WTC11 (cell line): ENCODE measurements around the gene IRF1. TPM values are rescaled to one million over a fixed set of nuclear protein-coding genes. Genes with fewer than 3 reads are reported as not detected.

Experiments
- ATAC-seq: fragments of 200-7000 bp; cut with Tn5 transposase; 2 replicates; pipeline ENCODE4 v1.10.0; 2021; ENCODE audit warnings: mild to moderate bottlenecking, moderate library complexity
- CTCF ChIA-PET: fragments of 300-600 bp; sonication (Branson Sonifier 250); formaldehyde crosslinking; loops from one replicate; lab custom pipeline; 2021; ENCODE audit warnings: antibody characterized with exemption; lab: Charles Lee
- POLR2A ChIA-PET: fragments of 350-600 bp; sonication (Branson Sonifier 250); formaldehyde crosslinking; loops from one replicate; lab custom pipeline; 2021; ENCODE audit warnings: antibody characterized with exemption; lab: Charles Lee
- DNase-seq: peaks from one replicate; pipeline ENCODE4 v3.0.0; 2021; ENCODE audit warnings: low spot score
- H3K27ac Mint-ChIP-seq: 2 replicates; pipeline ENCODE4 v1.8.0; 2021; ENCODE audit warnings: mixed read lengths
- H3K27me3 Mint-ChIP-seq: 2 replicates; pipeline ENCODE4 v1.8.0; 2021; ENCODE audit warnings: low read depth, mild to moderate bottlenecking, moderate library complexity, mixed read lengths
- H3K36me3 Mint-ChIP-seq: 2 replicates; pipeline ENCODE4 v1.8.0; 2021; ENCODE audit warnings: mixed read lengths
- H3K4me1 Mint-ChIP-seq: 2 replicates; pipeline ENCODE4 v1.8.0; 2022; ENCODE audit warnings: mixed read lengths
- H3K4me3 Mint-ChIP-seq: 2 replicates; pipeline ENCODE4 v1.8.0; 2021; ENCODE audit warnings: mild to moderate bottlenecking, moderate library complexity, mixed read lengths
- H3K9me3 Mint-ChIP-seq: 2 replicates; pipeline ENCODE4 v1.8.0; 2021; ENCODE audit warnings: mixed read lengths
- CREB1 ChIP-seq: sonication (generic); formaldehyde crosslinking; IDR thresholded peaks from 2 replicates; pipeline ENCODE4 v1.8.0; 2023; ENCODE audit warnings: mild to moderate bottlenecking, missing genetic modification reagents
- GABPB1 ChIP-seq: sonication (generic); formaldehyde crosslinking; IDR thresholded peaks from 2 replicates; pipeline ENCODE4 v1.8.1; 2023; ENCODE audit warnings: mild to moderate bottlenecking, missing genetic modification reagents
- GRHL2 ChIP-seq: fragments of 250-450 bp; sonication (Bioruptor Pico); IDR thresholded peaks from 2 replicates; pipeline ENCODE4 v1.8.0; 2022; ENCODE audit warnings: mild to moderate bottlenecking, moderate library complexity; ENCODE audit not compliant: insufficient replicate concordance, severe bottlenecking
- JAZF1 ChIP-seq: fragments of 250-450 bp; sonication (Bioruptor Pico); IDR thresholded peaks from 2 replicates; pipeline ENCODE4 v1.9.0; 2021; ENCODE audit warnings: moderate library complexity, mild to moderate bottlenecking, inconsistent platforms
- NFATC4 ChIP-seq: fragments of 250-450 bp; sonication (Bioruptor Pico); IDR thresholded peaks from 2 replicates; pipeline ENCODE4 v1.9.0; 2021; ENCODE audit warnings: mild to moderate bottlenecking
- NFYB ChIP-seq: sonication (generic); formaldehyde crosslinking; conservative IDR thresholded peaks from 2 replicates; pipeline ENCODE4 v1.8.0; 2022; ENCODE audit warnings: low read depth, missing genetic modification reagents
- RORB ChIP-seq: fragments of 250-450 bp; sonication (Bioruptor Pico); IDR thresholded peaks from 2 replicates; pipeline ENCODE4 v1.9.0; 2021; ENCODE audit warnings: mild to moderate bottlenecking
- SMAD3 ChIP-seq: sonication (generic); formaldehyde crosslinking; IDR thresholded peaks from 2 replicates; pipeline ENCODE4 v1.8.0; 2022; ENCODE audit warnings: missing genetic modification reagents, mild to moderate bottlenecking, borderline replicate concordance
- TP53 ChIP-seq: sonication (generic); formaldehyde crosslinking; IDR thresholded peaks from 2 replicates; pipeline ENCODE4 v1.8.1; 2023; ENCODE audit warnings: mild to moderate bottlenecking, missing genetic modification reagents
- ZNF121 ChIP-seq: sonication (generic); formaldehyde crosslinking; IDR thresholded peaks from 2 replicates; pipeline ENCODE4 v1.8.0; 2023; ENCODE audit warnings: missing genetic modification reagents
- ZNF138 ChIP-seq: sonication (generic); formaldehyde crosslinking; conservative IDR thresholded peaks from 2 replicates; pipeline ENCODE4 v1.8.1; 2022; ENCODE audit warnings: mild to moderate bottlenecking, moderate library complexity, missing genetic modification reagents
- ZNF219 ChIP-seq: sonication (generic); formaldehyde crosslinking; IDR thresholded peaks from 2 replicates; pipeline ENCODE4 v1.8.0; 2023; ENCODE audit warnings: missing genetic modification reagents, mild to moderate bottlenecking, borderline replicate concordance
- ZNF416 ChIP-seq: fragments of 250-450 bp; sonication (Bioruptor Pico); IDR thresholded peaks from 2 replicates; pipeline ENCODE4 v1.9.0; 2021; ENCODE audit warnings: mild to moderate bottlenecking, inconsistent platforms
- ZNF423 ChIP-seq: fragments of 250-450 bp; sonication (Bioruptor Pico); IDR thresholded peaks from 2 replicates; pipeline ENCODE4 v2.1.2; 2022; ENCODE audit warnings: mild to moderate bottlenecking, moderate library complexity
- total RNA-seq: library from RNA; stranded (reverse); gene quantifications from 3 replicates; pipeline ENCODE4 v1.2.3, GENCODE V29; 2021
- TF ChIP-seq, protein P1 (sequence below): sonication (generic); formaldehyde crosslinking; IDR thresholded peaks from 2 replicates; pipeline ENCODE4 v1.8.1; 2022; ENCODE audit warnings: mild to moderate bottlenecking, missing genetic modification reagents, moderate library complexity, borderline replicate concordance
- TF ChIP-seq, protein P2 (sequence below): sonication (generic); formaldehyde crosslinking; IDR thresholded peaks from 2 replicates; pipeline ENCODE4 v1.8.0; 2022; ENCODE audit warnings: missing genetic modification reagents
- TF ChIP-seq, protein P3 (sequence below): sonication (generic); formaldehyde crosslinking; IDR thresholded peaks from 2 replicates; pipeline ENCODE4 v1.8.0; 2022; ENCODE audit warnings: mild to moderate bottlenecking, missing genetic modification reagents
- TF ChIP-seq, protein P4 (sequence below): sonication (generic); formaldehyde crosslinking; conservative IDR thresholded peaks from 2 replicates; pipeline ENCODE4 v1.8.1; 2022; ENCODE audit warnings: mild to moderate bottlenecking, missing genetic modification reagents
- TF ChIP-seq, protein P5 (sequence below): sonication (generic); formaldehyde crosslinking; conservative IDR thresholded peaks from 2 replicates; pipeline ENCODE4 v1.8.1; 2023; ENCODE audit warnings: mild to moderate bottlenecking, low read depth, missing genetic modification reagents, moderate library complexity
- TF ChIP-seq, protein P6 (sequence below): sonication (generic); formaldehyde crosslinking; IDR thresholded peaks from 2 replicates; pipeline ENCODE4 v1.8.1; 2022; ENCODE audit warnings: low read depth, missing genetic modification reagents, borderline replicate concordance

IRF1 gene
- total RNA-seq, 1 experiment from 2014 or later, result 8.8 TPM

DNA sequence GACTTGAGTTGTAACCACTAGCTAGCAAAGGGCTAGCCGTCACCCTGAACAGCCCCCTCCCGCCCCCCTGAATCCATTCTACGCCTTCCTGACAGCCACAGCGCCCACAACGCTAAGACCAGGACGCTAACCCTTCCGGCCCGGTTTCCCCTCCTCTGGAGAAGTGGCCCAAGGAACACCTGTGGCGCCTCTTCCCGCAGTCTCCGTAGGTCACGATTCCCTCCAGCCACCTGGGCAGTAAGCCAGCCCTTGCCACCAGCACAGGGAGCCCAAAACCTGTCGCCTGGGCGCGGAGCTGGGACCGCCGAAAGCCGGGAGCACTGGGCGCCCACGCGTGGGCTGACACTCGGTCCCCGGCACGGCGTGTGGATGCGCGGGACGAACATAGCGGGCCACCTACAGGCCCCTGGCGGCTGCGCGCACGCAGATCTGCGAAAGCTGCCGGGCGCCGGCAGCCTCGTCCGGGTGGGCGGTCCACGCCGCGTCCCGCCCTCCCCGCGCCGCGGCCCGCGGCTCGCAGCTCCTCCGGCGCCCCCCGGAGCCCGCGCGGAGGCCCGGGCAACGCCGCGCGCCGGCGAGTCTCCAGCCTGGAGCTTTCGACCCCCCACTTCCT, 596 bp downstream of the IRF1 start:
- TF ChIP-seq, protein P1, sequence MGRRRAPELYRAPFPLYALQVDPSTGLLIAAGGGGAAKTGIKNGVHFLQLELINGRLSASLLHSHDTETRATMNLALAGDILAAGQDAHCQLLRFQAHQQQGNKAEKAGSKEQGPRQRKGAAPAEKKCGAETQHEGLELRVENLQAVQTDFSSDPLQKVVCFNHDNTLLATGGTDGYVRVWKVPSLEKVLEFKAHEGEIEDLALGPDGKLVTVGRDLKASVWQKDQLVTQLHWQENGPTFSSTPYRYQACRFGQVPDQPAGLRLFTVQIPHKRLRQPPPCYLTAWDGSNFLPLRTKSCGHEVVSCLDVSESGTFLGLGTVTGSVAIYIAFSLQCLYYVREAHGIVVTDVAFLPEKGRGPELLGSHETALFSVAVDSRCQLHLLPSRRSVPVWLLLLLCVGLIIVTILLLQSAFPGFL (CRISPR knock-in tag), result no peak
- TF ChIP-seq GABPB1 (CRISPR knock-in tag) (no peak), ZNF423 (CRISPR knock-in tag) (0 out of 2 replicates have a peak, but pooled peaks have one; percentile 12), GRHL2 (CRISPR knock-in tag) (no peak)
- TF ChIP-seq, protein P2, sequence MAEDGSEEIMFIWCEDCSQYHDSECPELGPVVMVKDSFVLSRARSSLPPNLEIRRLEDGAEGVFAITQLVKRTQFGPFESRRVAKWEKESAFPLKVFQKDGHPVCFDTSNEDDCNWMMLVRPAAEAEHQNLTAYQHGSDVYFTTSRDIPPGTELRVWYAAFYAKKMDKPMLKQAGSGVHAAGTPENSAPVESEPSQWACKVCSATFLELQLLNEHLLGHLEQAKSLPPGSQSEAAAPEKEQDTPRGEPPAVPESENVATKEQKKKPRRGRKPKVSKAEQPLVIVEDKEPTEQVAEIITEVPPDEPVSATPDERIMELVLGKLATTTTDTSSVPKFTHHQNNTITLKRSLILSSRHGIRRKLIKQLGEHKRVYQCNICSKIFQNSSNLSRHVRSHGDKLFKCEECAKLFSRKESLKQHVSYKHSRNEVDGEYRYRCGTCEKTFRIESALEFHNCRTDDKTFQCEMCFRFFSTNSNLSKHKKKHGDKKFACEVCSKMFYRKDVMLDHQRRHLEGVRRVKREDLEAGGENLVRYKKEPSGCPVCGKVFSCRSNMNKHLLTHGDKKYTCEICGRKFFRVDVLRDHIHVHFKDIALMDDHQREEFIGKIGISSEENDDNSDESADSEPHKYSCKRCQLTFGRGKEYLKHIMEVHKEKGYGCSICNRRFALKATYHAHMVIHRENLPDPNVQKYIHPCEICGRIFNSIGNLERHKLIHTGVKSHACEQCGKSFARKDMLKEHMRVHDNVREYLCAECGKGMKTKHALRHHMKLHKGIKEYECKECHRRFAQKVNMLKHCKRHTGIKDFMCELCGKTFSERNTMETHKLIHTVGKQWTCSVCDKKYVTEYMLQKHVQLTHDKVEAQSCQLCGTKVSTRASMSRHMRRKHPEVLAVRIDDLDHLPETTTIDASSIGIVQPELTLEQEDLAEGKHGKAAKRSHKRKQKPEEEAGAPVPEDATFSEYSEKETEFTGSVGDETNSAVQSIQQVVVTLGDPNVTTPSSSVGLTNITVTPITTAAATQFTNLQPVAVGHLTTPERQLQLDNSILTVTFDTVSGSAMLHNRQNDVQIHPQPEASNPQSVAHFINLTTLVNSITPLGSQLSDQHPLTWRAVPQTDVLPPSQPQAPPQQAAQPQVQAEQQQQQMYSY, result peak; percentile 50
- Mint-ChIP-seq H3K27ac (no peak overlapping the region), H3K27me3 (peaks cover 33% of the 10 kb centered on the region), H3K36me3 (peaks cover 17% of the 10 kb centered on the region), H3K4me1 (peaks cover 21% of the 10 kb centered on the region), H3K4me3 (peak overlapping the region; percentile 72), H3K9me3 (no peaks in the 10 kb centered on the region)
- POLR2A ChIA-PET, result interaction anchor here (0.6 to 1.8 kb wide), 11 partner anchors 10 to 333 kb away, joined by 3 to 13 read pairs (median 3); no protein-coding TSS in a partner anchor
- CTCF ChIA-PET, result interaction anchor here (0.8 to 3.0 kb wide), 18 partner anchors 10 to 425 kb away, joined by 3 to 22 read pairs (median 6); no protein-coding TSS in a partner anchor
- peak; percentile 45 for DNase-seq
- no peak for ATAC-seq

DNA sequence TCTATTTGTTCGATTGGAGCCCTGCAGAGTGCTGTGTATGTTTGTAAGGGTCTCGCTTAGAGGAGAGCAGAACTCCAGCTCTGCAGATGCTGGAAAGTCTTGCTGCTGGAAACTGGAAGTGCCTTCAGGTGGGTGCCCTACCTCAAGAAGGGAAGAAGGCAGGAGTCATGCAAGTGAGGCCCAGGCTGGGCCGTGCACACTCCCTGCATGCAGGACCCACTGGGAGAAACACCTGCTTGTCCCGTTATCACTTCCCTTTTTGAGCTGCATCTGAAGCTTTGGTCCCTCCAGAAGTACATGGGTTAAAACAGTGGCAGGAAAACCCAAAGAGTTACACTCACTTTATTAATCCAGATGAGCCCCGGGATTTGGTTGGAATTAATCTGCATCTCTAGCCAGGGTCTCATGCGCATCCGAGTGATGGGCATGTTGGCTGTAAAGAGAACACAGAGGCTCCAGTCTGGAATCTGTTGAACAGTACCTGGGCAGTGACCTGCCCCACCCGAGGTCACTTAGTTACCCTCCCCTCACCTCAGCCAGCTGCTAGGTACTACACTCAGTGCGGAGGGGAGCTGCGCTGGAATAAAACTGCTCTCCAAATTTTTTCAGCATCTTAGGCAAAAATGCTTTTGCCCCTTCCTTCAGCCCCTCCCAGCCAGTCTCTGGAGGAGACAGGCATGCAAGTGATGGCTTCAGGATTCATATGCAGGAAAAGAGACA, 1.4 kb downstream of the IRF1 start:
- ATAC-seq, result no peak
- TF ChIP-seq, protein P3, sequence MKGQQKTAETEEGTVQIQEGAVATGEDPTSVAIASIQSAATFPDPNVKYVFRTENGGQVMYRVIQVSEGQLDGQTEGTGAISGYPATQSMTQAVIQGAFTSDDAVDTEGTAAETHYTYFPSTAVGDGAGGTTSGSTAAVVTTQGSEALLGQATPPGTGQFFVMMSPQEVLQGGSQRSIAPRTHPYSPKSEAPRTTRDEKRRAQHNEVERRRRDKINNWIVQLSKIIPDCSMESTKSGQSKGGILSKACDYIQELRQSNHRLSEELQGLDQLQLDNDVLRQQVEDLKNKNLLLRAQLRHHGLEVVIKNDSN, result no peak
- 0 out of 2 replicates have a peak, but pooled peaks have one; percentile 42 for TF ChIP-seq CREB1 (CRISPR knock-in tag)
- TF ChIP-seq, all 79 proteins: peak for 1
- Mint-ChIP-seq H3K4me3 (peak overlapping the region; percentile 72), H3K27me3 (peaks cover 33% of the 10 kb centered on the region), H3K9me3 (no peaks in the 10 kb centered on the region), H3K27ac (no peak overlapping the region), H3K36me3 (peaks cover 21% of the 10 kb centered on the region), H3K4me1 (peaks cover 18% of the 10 kb centered on the region)
- CTCF ChIA-PET, result interaction anchor here (0.8 to 3.0 kb wide), 3 partner anchors 9 to 62 kb away, joined by 3 to 19 read pairs (median 5); no protein-coding TSS in a partner anchor
- no peak for DNase-seq
- POLR2A ChIA-PET, result interaction anchor here (1.1 to 1.8 kb wide), 3 partner anchors 9 to 196 kb away, joined by 3 to 13 read pairs (median 4); no protein-coding TSS in a partner anchor

DNA sequence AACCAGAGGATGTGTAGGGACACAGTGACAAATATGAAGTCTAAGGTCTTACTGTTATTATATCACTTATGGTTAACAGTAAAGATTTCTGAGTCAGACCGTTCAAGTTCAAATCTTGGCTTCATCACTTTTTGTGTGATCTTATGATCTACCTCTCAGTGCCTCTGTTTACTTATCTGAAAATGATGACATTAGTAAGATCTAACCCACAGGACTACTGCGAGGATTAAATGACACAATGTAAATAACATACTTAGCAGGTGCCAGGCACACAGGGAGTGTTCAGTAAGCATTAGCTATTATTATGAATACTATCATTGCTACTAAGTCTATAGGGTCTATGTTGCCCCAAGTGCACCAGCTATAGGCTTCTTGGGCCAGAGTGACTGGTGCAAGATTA, 2.0 kb downstream of the IRF1 start:
- H3K36me3 Mint-ChIP-seq, result peaks cover 26% of the 10 kb centered on the region
- peaks cover 18% of the 10 kb centered on the region for H3K4me1 Mint-ChIP-seq
- H3K27me3 Mint-ChIP-seq, result peaks cover 28% of the 10 kb centered on the region
- DNase-seq, result no peak
- ChIA-PET CTCF (no interaction called here), POLR2A (no interaction called here)
- H3K4me3 Mint-ChIP-seq, result peak overlapping the region; percentile 72; the same call in 1 of the 2 replicates
- no peak for ATAC-seq
- H3K27ac Mint-ChIP-seq, result no peak overlapping the region
- H3K9me3 Mint-ChIP-seq, result no peaks in the 10 kb centered on the region
- TF ChIP-seq, protein P4, sequence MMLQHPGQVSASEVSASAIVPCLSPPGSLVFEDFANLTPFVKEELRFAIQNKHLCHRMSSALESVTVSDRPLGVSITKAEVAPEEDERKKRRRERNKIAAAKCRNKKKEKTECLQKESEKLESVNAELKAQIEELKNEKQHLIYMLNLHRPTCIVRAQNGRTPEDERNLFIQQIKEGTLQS (CRISPR knock-in tag), result no peak
- TF ChIP-seq RORB (no peak), SMAD3 (CRISPR knock-in tag) (no peak), TP53 (no peak), JAZF1 (CRISPR knock-in tag) (no peak), ZNF416 (no peak), ZNF138 (CRISPR knock-in tag) (no peak), ZNF121 (CRISPR knock-in tag) (no peak), NFYB (CRISPR knock-in tag) (no peak), ZNF219 (CRISPR knock-in tag) (no peak), GRHL2 (CRISPR knock-in tag) (no peak), NFATC4 (CRISPR knock-in tag) (no peak)
- TF ChIP-seq, protein P5, sequence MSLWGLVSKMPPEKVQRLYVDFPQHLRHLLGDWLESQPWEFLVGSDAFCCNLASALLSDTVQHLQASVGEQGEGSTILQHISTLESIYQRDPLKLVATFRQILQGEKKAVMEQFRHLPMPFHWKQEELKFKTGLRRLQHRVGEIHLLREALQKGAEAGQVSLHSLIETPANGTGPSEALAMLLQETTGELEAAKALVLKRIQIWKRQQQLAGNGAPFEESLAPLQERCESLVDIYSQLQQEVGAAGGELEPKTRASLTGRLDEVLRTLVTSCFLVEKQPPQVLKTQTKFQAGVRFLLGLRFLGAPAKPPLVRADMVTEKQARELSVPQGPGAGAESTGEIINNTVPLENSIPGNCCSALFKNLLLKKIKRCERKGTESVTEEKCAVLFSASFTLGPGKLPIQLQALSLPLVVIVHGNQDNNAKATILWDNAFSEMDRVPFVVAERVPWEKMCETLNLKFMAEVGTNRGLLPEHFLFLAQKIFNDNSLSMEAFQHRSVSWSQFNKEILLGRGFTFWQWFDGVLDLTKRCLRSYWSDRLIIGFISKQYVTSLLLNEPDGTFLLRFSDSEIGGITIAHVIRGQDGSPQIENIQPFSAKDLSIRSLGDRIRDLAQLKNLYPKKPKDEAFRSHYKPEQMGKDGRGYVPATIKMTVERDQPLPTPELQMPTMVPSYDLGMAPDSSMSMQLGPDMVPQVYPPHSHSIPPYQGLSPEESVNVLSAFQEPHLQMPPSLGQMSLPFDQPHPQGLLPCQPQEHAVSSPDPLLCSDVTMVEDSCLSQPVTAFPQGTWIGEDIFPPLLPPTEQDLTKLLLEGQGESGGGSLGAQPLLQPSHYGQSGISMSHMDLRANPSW, result no peak
- TF ChIP-seq, protein P6, sequence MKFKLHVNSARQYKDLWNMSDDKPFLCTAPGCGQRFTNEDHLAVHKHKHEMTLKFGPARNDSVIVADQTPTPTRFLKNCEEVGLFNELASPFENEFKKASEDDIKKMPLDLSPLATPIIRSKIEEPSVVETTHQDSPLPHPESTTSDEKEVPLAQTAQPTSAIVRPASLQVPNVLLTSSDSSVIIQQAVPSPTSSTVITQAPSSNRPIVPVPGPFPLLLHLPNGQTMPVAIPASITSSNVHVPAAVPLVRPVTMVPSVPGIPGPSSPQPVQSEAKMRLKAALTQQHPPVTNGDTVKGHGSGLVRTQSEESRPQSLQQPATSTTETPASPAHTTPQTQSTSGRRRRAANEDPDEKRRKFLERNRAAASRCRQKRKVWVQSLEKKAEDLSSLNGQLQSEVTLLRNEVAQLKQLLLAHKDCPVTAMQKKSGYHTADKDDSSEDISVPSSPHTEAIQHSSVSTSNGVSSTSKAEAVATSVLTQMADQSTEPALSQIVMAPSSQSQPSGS (CRISPR knock-in tag), result no peak
